OCI-LY1 (cell line): ENCODE results near the gene TMEM236.

Experiments used
- EZH2 ChIP-seq: fragments of 200-600 bp; sonication (generic), shearing (Covaris generic); IDR thresholded peaks from 2 replicates; pipeline ENCODE4 v1.8.0; 2017; ENCODE audit warnings: borderline replicate concordance, mixed run types, mild to moderate bottlenecking, antibody characterized with exemption, low read length, moderate library complexity, mixed read lengths
- TF ChIP-seq, protein P1 (sequence below): fragments of 200-600 bp; sonication (generic), shearing (Covaris generic); IDR thresholded peaks from 2 replicates; pipeline ENCODE4 v1.5.1; 2017; ENCODE audit warnings: mild to moderate bottlenecking, antibody characterized with exemption, low read length, moderate library complexity, mixed read lengths

DNA sequence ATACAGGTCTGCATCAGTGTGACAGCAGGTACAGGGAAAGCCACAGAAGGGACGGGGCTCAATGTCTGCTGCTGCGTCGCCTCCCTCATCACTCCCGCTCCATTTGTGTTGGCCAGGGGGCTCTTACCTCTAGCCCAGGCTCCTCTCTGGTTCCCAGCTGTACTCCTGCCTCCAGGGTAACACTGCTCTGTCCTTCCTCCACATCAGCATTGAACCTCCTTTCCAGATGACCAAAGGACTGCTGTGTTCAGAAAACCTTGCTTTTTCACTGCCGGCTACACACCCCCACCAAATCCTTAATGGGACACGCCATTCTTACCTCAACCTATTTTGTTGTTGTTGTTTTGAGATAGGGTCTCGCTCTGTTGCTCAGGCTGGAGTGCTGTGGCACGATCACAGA is 2.1 kb upstream of the TMEM236 start:
- TF ChIP-seq, protein P1, sequence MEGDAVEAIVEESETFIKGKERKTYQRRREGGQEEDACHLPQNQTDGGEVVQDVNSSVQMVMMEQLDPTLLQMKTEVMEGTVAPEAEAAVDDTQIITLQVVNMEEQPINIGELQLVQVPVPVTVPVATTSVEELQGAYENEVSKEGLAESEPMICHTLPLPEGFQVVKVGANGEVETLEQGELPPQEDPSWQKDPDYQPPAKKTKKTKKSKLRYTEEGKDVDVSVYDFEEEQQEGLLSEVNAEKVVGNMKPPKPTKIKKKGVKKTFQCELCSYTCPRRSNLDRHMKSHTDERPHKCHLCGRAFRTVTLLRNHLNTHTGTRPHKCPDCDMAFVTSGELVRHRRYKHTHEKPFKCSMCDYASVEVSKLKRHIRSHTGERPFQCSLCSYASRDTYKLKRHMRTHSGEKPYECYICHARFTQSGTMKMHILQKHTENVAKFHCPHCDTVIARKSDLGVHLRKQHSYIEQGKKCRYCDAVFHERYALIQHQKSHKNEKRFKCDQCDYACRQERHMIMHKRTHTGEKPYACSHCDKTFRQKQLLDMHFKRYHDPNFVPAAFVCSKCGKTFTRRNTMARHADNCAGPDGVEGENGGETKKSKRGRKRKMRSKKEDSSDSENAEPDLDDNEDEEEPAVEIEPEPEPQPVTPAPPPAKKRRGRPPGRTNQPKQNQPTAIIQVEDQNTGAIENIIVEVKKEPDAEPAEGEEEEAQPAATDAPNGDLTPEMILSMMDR, result no peak
- TF ChIP-seq EZH2, result no peak
